DMS53 (cell line): ENCODE measurements around the gene CNOT2.

Experiments used
- DNase-seq: peaks from one replicate; lab custom pipeline; 2025; lab: John Stamatoyannopoulos, UW

CNOT2 gene

GRCh38 chr12:70242695-70243509, at the start of gene CNOT2:
CNOT2 (plus strand) TSS chr12:70243433; CDS start chr12:70278227, 34,794 bp downstream.
- peak; percentile 98 for DNase-seq

DNA sequence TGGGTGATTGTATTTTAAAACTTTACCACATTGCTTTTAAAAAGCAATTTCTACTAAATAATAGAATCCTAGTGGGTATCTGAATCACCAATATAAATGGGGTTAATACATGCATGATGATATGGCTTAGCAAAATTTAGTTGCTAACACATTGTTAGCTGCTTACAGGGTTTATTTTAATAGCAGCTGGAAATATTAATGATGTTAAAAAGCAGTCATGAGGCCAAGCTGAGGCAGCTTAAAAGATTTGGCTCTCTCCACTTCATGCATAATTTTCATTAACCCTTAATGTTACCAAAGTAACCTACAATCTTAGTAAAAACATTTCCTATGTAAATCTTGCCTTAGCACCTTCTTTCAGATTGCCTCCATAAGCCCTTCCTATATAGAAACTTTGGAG, 49.2 kb upstream of the CNOT2 start:
- no peak for DNase-seq

GRCh38 chr12:70196811-70197281, 46.4 kb upstream of the CNOT2 start:
- DNase-seq = no peak

- no peak for DNase-seq
Measured at GRCh38 chr12:70197345-70197744, 45.9 kb upstream of the CNOT2 start.

GRCh38 chr12:70213707-70214106, 29.5 kb upstream of the CNOT2 start:
- DNase-seq = no peak

DNA sequence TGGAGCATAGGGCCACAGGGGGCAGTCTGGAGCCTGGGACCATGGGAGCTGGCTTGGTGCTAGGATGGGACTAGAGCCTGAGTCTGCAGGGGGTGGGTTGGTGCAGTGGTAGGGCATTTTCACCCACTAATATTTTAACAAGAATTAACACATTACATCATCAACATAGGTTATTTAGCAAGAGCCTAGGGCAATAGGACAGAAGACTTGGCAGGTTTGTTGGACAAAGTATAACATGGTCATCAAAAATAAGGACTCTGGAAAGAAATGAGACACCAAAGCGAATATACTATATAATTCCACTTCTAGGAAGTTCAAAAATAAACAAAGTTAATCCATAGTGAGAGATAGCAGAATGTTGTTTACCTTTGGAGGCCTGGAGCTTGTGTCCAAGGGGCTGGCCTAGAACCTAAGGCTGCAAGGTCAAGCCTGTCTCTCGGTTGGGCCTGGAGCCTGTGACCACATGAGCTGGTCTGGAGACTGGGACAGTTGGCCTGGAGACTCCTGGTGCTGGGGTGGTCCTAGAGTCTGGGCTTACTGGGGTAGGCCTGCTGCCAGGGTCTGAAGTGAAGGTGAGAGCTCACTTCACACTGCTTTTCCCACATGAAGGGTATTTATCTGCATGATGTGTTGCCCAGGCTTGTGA, 28.1 kb upstream of the CNOT2 start:
- DNase-seq = no peak

GRCh38 chr12:70217416-70217815, 25.8 kb upstream of the CNOT2 start:
- no peak for DNase-seq

DNA sequence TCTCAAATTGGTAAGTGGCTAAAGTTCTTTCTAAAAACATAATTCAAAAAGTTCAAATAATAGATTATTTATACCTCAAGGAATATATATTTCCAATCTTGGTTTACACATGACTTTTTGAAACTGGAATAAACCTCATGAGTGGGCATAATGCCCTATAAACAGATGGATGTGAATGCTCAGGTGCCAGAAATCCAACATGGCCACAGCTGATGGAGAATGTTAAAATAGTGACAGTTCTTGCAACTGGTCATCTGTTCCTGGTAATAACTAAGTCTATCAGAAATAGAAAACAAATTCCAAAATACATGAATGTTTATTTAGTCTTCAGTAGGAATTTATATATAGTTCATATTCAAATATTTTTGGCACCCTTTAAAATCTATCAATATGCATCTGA, 21.6 kb upstream of the CNOT2 start:
- no peak for DNase-seq

GRCh38 chr12:70227911-70228310, 15.3 kb upstream of the CNOT2 start:
- no peak for DNase-seq

- no peak for DNase-seq
Measured at GRCh38 chr12:70230934-70231606, 12.2 kb upstream of the CNOT2 start.

GRCh38 chr12:70236990-70237389, 6.2 kb upstream of the CNOT2 start:
- no peak for DNase-seq

- DNase-seq = no peak
Measured at GRCh38 chr12:70240673-70241072, 2.6 kb upstream of the CNOT2 start.

- DNase-seq = no peak
Measured at GRCh38 chr12:70241845-70242244, 1.4 kb upstream of the CNOT2 start.

GRCh38 chr12:70243510-70244371, 508 bp downstream of the CNOT2 start:
- DNase-seq = peak; percentile 88

GRCh38 chr12:70244409-70244808, 1.2 kb downstream of the CNOT2 start:
- no peak for DNase-seq

- no peak for DNase-seq
Measured at GRCh38 chr12:70245458-70245857, 2.2 kb downstream of the CNOT2 start.

GRCh38 chr12:70246580-70246979, 3.3 kb downstream of the CNOT2 start:
- DNase-seq = no peak

DNA sequence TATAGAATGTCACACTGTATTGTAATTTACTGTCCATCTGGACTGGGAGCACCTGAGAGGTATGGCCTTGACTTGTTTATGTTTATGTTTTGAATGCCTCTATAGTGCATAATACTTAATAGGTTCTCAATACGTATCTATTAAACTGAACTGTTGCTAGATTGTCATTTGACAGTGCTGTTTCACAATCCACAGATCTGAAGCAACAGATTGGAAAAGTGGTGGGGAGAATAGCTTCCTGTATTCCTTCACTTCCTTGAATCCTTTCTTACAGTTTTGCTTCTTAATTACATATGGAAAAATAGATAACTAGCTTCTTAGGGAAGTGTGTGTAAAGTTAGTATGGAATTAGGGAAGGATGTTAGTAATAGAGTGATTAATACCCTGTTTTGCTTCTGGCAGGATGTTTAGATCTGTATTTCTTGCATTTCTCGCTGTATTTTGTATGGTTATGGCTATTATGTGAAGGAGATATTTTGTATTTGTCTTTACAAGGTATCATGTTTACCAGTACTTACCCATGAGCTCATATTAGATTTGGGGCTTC, 4.5 kb downstream of the CNOT2 start:
- DNase-seq = no peak

DNA sequence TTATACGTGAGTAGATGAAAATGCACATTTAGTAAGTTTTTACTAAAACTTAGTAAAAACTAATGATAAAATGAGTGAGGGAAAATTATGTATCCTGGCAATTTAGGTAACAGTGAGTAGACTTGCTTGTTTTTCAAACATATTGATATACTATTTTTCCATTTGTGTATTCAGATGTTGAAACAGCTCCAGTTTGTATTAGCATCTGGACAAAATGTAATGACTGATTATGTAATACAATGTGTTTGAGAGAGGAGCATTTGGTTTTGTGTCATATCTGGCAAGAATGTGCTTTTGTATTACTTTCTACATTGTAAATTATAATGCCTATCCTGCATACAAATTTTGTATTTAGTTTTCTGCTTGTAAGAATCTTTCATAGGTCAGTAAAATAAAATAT, 5.6 kb downstream of the CNOT2 start:
- DNase-seq = no peak

DNA sequence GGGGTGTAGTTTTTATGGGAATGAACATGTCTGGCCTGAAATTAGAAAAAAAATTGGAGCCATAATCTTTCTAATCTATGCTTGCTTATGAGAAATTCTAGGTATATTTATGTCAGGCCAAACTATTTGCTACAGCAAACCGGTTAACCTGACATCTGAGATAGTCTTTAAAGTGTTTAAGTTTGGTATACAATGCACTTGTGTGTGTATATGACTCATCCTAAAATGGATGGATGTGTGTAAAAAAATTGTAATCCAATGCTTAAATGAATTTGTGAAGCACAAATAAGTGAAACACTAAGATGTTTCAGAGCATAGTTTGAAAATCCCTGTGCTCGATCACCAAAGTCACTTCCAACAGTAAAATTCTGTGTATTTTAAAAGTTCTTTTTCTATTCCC, 6.7 kb downstream of the CNOT2 start:
- peak; percentile 15 for DNase-seq

DNA sequence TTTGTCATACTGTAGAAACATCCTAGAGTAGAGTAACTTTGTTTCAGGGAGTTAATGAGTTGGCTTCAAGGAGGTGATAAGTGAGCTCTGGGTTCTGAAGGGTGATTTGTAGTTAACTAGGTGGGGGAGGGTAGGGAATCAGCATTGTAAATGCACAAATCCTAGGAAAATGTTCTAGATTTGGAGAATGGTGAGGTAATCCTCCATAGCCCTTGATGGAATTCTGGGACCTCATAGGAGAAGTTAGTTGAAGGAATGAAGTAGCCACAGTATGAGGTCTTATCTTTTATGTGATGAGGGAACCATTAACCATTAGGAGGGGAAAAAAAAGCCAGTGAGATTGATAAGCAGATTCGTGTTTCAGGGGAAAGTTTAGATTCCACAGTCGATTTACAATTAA, 8.0 kb downstream of the CNOT2 start:
- no peak for DNase-seq

- no peak for DNase-seq
Measured at GRCh38 chr12:70251661-70252060, 8.4 kb downstream of the CNOT2 start.
